ENCODE measurements around the gene GPR22.

Gene GPR22

GRCh38 chr7:107503687-107504086 is 33.8 kb downstream of the GPR22 start:
- no peak overlapping the region for H3K4me3 ChIP-seq (ENCODE audit: low read depth, low read length)
- DNase-seq (ENCODE audit: low read depth) = no peak
- TF ChIP-seq CTCF (IDR thresholded peaks at IDR 0.05; ENCODE audit: insufficient read depth, low read depth, low read length, missing control alignments) = no peak

- TF ChIP-seq CTCF (IDR thresholded peaks at IDR 0.05; ENCODE audit: insufficient read depth, low read depth, low read length, missing control alignments) = no peak
- no peak for DNase-seq (ENCODE audit: low read depth)
- H3K4me3 ChIP-seq (ENCODE audit: low read depth, low read length) = no peak overlapping the region
Measured at GRCh38 chr7:107505362-107505761, 35.5 kb downstream of the GPR22 start.

GRCh38 chr7:107505997-107506673 is 36.3 kb downstream of the GPR22 start:
- no peak for TF ChIP-seq CTCF (IDR thresholded peaks at IDR 0.05; ENCODE audit: insufficient read depth, low read depth, low read length, missing control alignments)
- no peak overlapping the region for H3K4me3 ChIP-seq (ENCODE audit: low read depth, low read length)
- DNase-seq (ENCODE audit: low read depth) = peak; percentile 9

GRCh38 chr7:107506674-107507339 is 37.0 kb downstream of the GPR22 start:
- no peak for DNase-seq (ENCODE audit: low read depth)
- TF ChIP-seq CTCF (IDR thresholded peaks at IDR 0.05; ENCODE audit: insufficient read depth, low read depth, low read length, missing control alignments) = no peak
- H3K4me3 ChIP-seq (ENCODE audit: low read depth, low read length) = no peak overlapping the region

Measured in GM12865 (cell line).